Spleen (tissue), 11 donors: Measurements from ENCODE around the gene UNC45B. TPM values are rescaled to one million over a fixed set of nuclear protein-coding genes. Genes with fewer than 3 reads are reported as not detected.
"Not testable (repeated sequence)": the region's sequence is repeated elsewhere in the genome, so short reads cannot be mapped to it uniquely, and the experiment has no call there.

ENCODE experiments used
- DNase-seq: peaks from one replicate; pipeline ENCODE4 v3.0.0-alpha.2; 2020
- H3K27ac ChIP-seq, 8 donors: fragments of 200-600 bp; sonication (generic) in 7 of 8; 1 replicate in 4 of 8; 2 replicates in 4 of 8; pipeline versions ENCODE4 v1.5.0 to v1.8.0; 2016 to 2021; ENCODE audit warnings: inconsistent platforms in 4 of 8, mild to moderate bottlenecking in 4 of 8, moderate library complexity in 1 of 8
- H3K27me3 ChIP-seq, 7 donors: fragments of 200-600 bp; sonication (generic) in 6 of 7; replicated peaks in 1 of 7; 1 replicate in 4 of 7; 2 replicates in 3 of 7; pipeline versions ENCODE4 v1.5.0 to v1.8.0; 2016 to 2021; ENCODE audit warnings: inconsistent platforms in 3 of 7, mild to moderate bottlenecking in 1 of 7
- H3K36me3 ChIP-seq, 6 donors: fragments of 200-600 bp; sonication (generic) in 5 of 6; 1 replicate in 4 of 6; 2 replicates in 2 of 6; pipeline versions ENCODE4 v1.5.0 to v1.8.0; 2016 to 2021; ENCODE audit warnings: inconsistent platforms in 2 of 6
- H3K4me1 ChIP-seq, 6 donors: fragments of 200-600 bp; sonication (generic) in 5 of 6; 1 replicate in 3 of 6; 2 replicates in 3 of 6; pipeline versions ENCODE4 v1.5.0 to v1.8.0; 2016 to 2021; ENCODE audit warnings: inconsistent platforms in 3 of 6
- H3K4me3 ChIP-seq, 8 donors: fragments of 200-600 bp; sonication (generic) in 7 of 8; 1 replicate in 4 of 8; 2 replicates in 4 of 8; pipeline versions ENCODE4 v1.5.0 to v1.8.0; 2016 to 2021; ENCODE audit warnings: inconsistent platforms in 4 of 8, mild to moderate bottlenecking in 4 of 8, moderate library complexity in 2 of 8
- H3K9me3 ChIP-seq, 8 donors: fragments of 200-600 bp; sonication (generic) in 7 of 8; 1 replicate in 4 of 8; 2 replicates in 4 of 8; pipeline versions ENCODE4 v1.5.0 to v1.8.0; 2016 to 2021; ENCODE audit warnings: inconsistent platforms in 4 of 8
- CTCF ChIP-seq, 11 experiments: fragments of 200-600 bp in 7 of 11; fragments of 450-650 bp in 4 of 11; sonication (generic) in 4 of 11; IDR thresholded peaks in 8 of 11; conservative IDR thresholded peaks in 3 of 11; 1 replicate in 7 of 11; 2 replicates in 4 of 11; pipeline versions ENCODE4 v1.4.0 to v1.8.0; 2016 to 2021; ENCODE audit warnings: antibody characterized with exemption in 11 of 11, inconsistent platforms in 4 of 11, mild to moderate bottlenecking in 1 of 11
- POLR2A ChIP-seq, 3 donors: fragments of 450-650 bp; IDR thresholded peaks; one replicate each; pipeline ENCODE4 v1.5.1; 2017; ENCODE audit warnings: antibody characterized with exemption in 3 of 3, mild to moderate bottlenecking in 1 of 3
- POLR2AphosphoS5 ChIP-seq, 3 donors: sonication (generic); formaldehyde crosslinking; IDR thresholded peaks; one replicate each; pipeline ENCODE4 v1.5.1; 2017; ENCODE audit warnings: antibody characterized with exemption in 3 of 3
- WGBS, 5 donors: extraction: QIAGEN DNeasy Blood & Tissue Kit in 3 of 5; methylation state at CpG; one replicate each; pipeline versions ENCODE4 v1.1.5 to v1.1.7; 2013 to 2018; 5-methylcytosine and 5-hydroxymethylcytosine counted together
- intact Hi-C: fragments of 100-400 bp; cut with DNase I; formaldehyde crosslinking; loops from one replicate; pipeline ENCODE4 v1.15.0; 2023; ENCODE audit warnings: low total_unique reads
- polyA plus RNA-seq, 3 donors: library from polyadenylated mRNA; stranded (reverse); fragments of 200-250 nt; gene quantifications; one replicate each; pipeline ENCODE4 v1.2.1, GENCODE V29; 2013
- total RNA-seq, 7 donors: library from RNA; depleted of rRNA in 3 of 7; stranded (reverse); fragments of >200 nt in 3 of 7; fragmentation: NEBNext Ultra II Directional in 4 of 7; extraction: Animal tissue kit (Norgen Biotek cat#: 25700) in 4 of 7; gene quantifications; one replicate each; pipeline versions ENCODE4 v1.1.0 to v1.2.1, GENCODE V29; 2016 to 2021
- donor health status: healthy with polysubstance abuse.
- donor health status: DM: no; HTN: no; CAD: no; lungs with moderate emphysema.
- donor health status: DM: no; HTN: no; CAD: no.
- donor health status: Bipolar disorder and iron deficiency.
- donor health status: healthy.
- donor health status: DM: no; HTN: no; CAD: no.
- donor health status: DM: yes; HTN: yes; CAD: no.

The UNC45B gene
- total and polyA plus RNA-seq, 10 donors: 0.08 to 3.9 (median 1.8) TPM

- peak in 1 of 11 experiments; percentile 19 for TF ChIP-seq CTCF (IDR thresholded peaks at IDR 0.05 in 8 of 11, conservative IDR thresholded peaks at IDR 0.05 in 3 of 11)
- TF ChIP-seq POLR2A (IDR thresholded peaks at IDR 0.05): no peak
- TF ChIP-seq POLR2AphosphoS5 (IDR thresholded peaks at IDR 0.05): peak; percentile 55 to 76 (median 75)
Observed at GRCh38 chr17:35148144-35148543, 527 bp downstream of the UNC45B start.

GRCh38 chr17:35149941-35150340, 2.3 kb downstream of the UNC45B start:
- intact Hi-C loops: no loop called here
- Histone ChIP-seq H3K36me3 (no peaks in the 10 kb centered on the region), H3K4me1 (peaks cover 0 to 26% (median 11%) of the 10 kb centered on the region in 6 donors), H3K27me3 (no peaks in the 10 kb centered on the region), H3K9me3 (no peaks in the 10 kb centered on the region), H3K27ac (peak overlapping the region in 2 of 8 donors; percentile 77 to 78), H3K4me3 (no peak overlapping the region)
- DNase-seq: peak; percentile 59
- no peak for TF ChIP-seq POLR2A (IDR thresholded peaks at IDR 0.05)
- no peak for TF ChIP-seq CTCF (IDR thresholded peaks at IDR 0.05 in 8 of 11, conservative IDR thresholded peaks at IDR 0.05 in 3 of 11)
- TF ChIP-seq POLR2AphosphoS5 (IDR thresholded peaks at IDR 0.05): no peak
- 87 to 98% (median 91%) methylated on average over 11 of the region's 11 CpGs for WGBS, 5 donors

More at GRCh38 chr17:35148144-35148543, 527 bp downstream of the UNC45B start:
- intact Hi-C loops: no loop called here
- Histone ChIP-seq H3K9me3 (no peaks in the 10 kb centered on the region), H3K27me3 (no peaks in the 10 kb centered on the region), H3K4me1 (peaks cover 0 to 26% (median 11%) of the 10 kb centered on the region in 6 donors), H3K27ac (peak overlapping the region; percentile 41 to 82 (median 75)), H3K36me3 (no peaks in the 10 kb centered on the region), H3K4me3 (no peak overlapping the region)
- DNase-seq: peak; percentile 80
- WGBS, 5 donors: 64 to 81% (median 67%) methylated on average over 5 to 9 of the region's 9 CpGs

GRCh38 chr17:35151080-35151479, 3.5 kb downstream of the UNC45B start:
- peaks cover 0 to 23% (median 11%) of the 10 kb centered on the region in 6 donors for H3K4me1 ChIP-seq
- 91 to 94% (median 93%) methylated on average over 29 of the region's 29 CpGs for WGBS, 5 donors
- H3K9me3 ChIP-seq, intact Hi-C loops, H3K36me3 ChIP-seq, H3K4me3 ChIP-seq, H3K27me3 ChIP-seq, H3K27ac ChIP-seq: not testable (repeated sequence)
- peak; percentile 45 for DNase-seq

GRCh38 chr17:35152421-35153140, 5.0 kb downstream of the UNC45B start:
- intact Hi-C loops: no loop called here
- no peaks in the 10 kb centered on the region for H3K27me3 ChIP-seq
- TF ChIP-seq CTCF (IDR thresholded peaks at IDR 0.05 in 8 of 11, conservative IDR thresholded peaks at IDR 0.05 in 3 of 11) (no peak), POLR2AphosphoS5 (IDR thresholded peaks at IDR 0.05) (no peak), POLR2A (IDR thresholded peaks at IDR 0.05) (no peak)
- H3K4me3 ChIP-seq: no peak overlapping the region
- no peaks in the 10 kb centered on the region for H3K36me3 ChIP-seq
- peaks cover 0 to 10% (median 2%) of the 10 kb centered on the region in 6 donors for H3K4me1 ChIP-seq
- H3K9me3 ChIP-seq: no peaks in the 10 kb centered on the region
- DNase-seq: peak; percentile 43
- H3K27ac ChIP-seq: no peak overlapping the region
- WGBS, 5 donors: 76 to 89% (median 82%) methylated on average over 13 of the region's 13 CpGs
